Measurements from ENCODE around the gene MRPS7. TPM values are rescaled to one million over a fixed set of nuclear protein-coding genes. Genes with fewer than 3 reads are reported as not detected.

The MRPS7 gene
- polyA plus RNA-seq, 3 donors = 26.7 to 122 (median 101) TPM

- Histone ChIP-seq H3K9me3 (replicated peaks in 1 of 2; ENCODE audit: control insufficient read depth in 1 of 2, insufficient read depth in 1 of 2, low read length in 2 of 2) (no peaks in the 10 kb centered on the region), H3K27ac (ENCODE audit: low read depth in 1 of 2, low read length in 2 of 2) (peak overlapping the region; percentile 90 to 99), H3K79me2 (ENCODE audit: insufficient read depth, low read length) (peaks cover 95% of the 10 kb centered on the region), H3K27me3 (ENCODE audit: control insufficient read depth in 2 of 2, insufficient read depth in 2 of 2, low read length in 2 of 2) (no peaks in the 10 kb centered on the region), H3K4me1 (ENCODE audit: control insufficient read depth in 1 of 2, insufficient read depth in 2 of 2, low read length in 2 of 2) (peaks cover 48 to 57% of the 10 kb centered on the region in 2 donors), H2AFZ (ENCODE audit: insufficient read depth, low read depth, low read length, poor library complexity, severe bottlenecking) (peak overlapping the region; percentile 94), H3K9ac (ENCODE audit: insufficient read depth, low read length, poor library complexity, severe bottlenecking) (peak overlapping the region; percentile 98), H3K4me2 (replicated peaks; ENCODE audit: extremely low read depth, low read length, poor library complexity, severe bottlenecking) (peak overlapping the region; percentile 92), H3K4me3 (replicated peaks in 1 of 3; ENCODE audit: low read depth in 2 of 3, low read length in 3 of 3) (peak overlapping the region; percentile 81 to 97 (median 89)), H4K20me1 (ENCODE audit: insufficient read depth, low read length) (peaks cover 16% of the 10 kb centered on the region), H3K36me3 (replicated peaks in 1 of 2; ENCODE audit: control insufficient read depth in 1 of 2, insufficient read depth in 2 of 2, low read length in 2 of 2) (peaks cover 11 to 36% of the 10 kb centered on the region in 2 donors)
- no peak for TF ChIP-seq CTCF (IDR thresholded peaks at IDR 0.05)
- DNase-seq = peak in 1 of 3 donors; percentile 3
- intact Hi-C loops (cut with micrococcal nuclease) = loop anchor here in 1 of 2 donors (10.0 kb wide), 2 partner anchors 227 to 323 kb away; partner anchors contain the start of gene MYO15B
- peaks cover 0 to 2% (median 0%) of the 10 kb centered on the region in 7 donors for H3K9me3 Mint-ChIP-seq
- H3K27ac Mint-ChIP-seq = peak overlapping the region; percentile 98 to 100 (median 99)
- H3K27me3 Mint-ChIP-seq (ENCODE audit: low read depth in 3 of 3) = peaks cover 0 to 2% (median 0%) of the 10 kb centered on the region in 3 donors
- H3K36me3 Mint-ChIP-seq = peaks cover 32 to 53% of the 10 kb centered on the region in 2 donors
- peaks cover 64% of the 10 kb centered on the region for H3K4me1 Mint-ChIP-seq
- WGBS (ENCODE audit: insufficient coverage) = 0% methylated on average over 15 of the region's 23 CpGs
- peak overlapping the region; percentile 98 to 99 for H3K4me3 Mint-ChIP-seq
Observed at GRCh38 chr17:75262112-75262606, 480 bp downstream of the MRPS7 start.

GRCh38 chr17:75263055-75263454, 1.4 kb downstream of the MRPS7 start:
- Histone ChIP-seq H3K4me3 (replicated peaks in 1 of 3; ENCODE audit: low read depth in 2 of 3, low read length in 3 of 3) (no peak overlapping the region), H3K27ac (ENCODE audit: low read depth in 1 of 2, low read length in 2 of 2) (no peak overlapping the region), H3K9me3 (replicated peaks in 1 of 2; ENCODE audit: control insufficient read depth in 1 of 2, insufficient read depth in 1 of 2, low read length in 2 of 2) (no peaks in the 10 kb centered on the region), H3K36me3 (replicated peaks in 1 of 2; ENCODE audit: control insufficient read depth in 1 of 2, insufficient read depth in 2 of 2, low read length in 2 of 2) (peaks cover 11 to 36% of the 10 kb centered on the region in 2 donors), H2AFZ (ENCODE audit: insufficient read depth, low read depth, low read length, poor library complexity, severe bottlenecking) (no peak overlapping the region), H3K4me2 (replicated peaks; ENCODE audit: extremely low read depth, low read length, poor library complexity, severe bottlenecking) (no peak overlapping the region), H3K4me1 (ENCODE audit: control insufficient read depth in 1 of 2, insufficient read depth in 2 of 2, low read length in 2 of 2) (peaks cover 56 to 66% of the 10 kb centered on the region in 2 donors), H4K20me1 (ENCODE audit: insufficient read depth, low read length) (peaks cover 16% of the 10 kb centered on the region), H3K79me2 (ENCODE audit: insufficient read depth, low read length) (peaks cover 95% of the 10 kb centered on the region), H3K27me3 (ENCODE audit: control insufficient read depth in 2 of 2, insufficient read depth in 2 of 2, low read length in 2 of 2) (no peaks in the 10 kb centered on the region), H3K9ac (ENCODE audit: insufficient read depth, low read length, poor library complexity, severe bottlenecking) (no peak overlapping the region)
- TF ChIP-seq CTCF (IDR thresholded peaks at IDR 0.05) = no peak
- Mint-ChIP-seq H3K4me3 (no peak overlapping the region), H3K27ac (peak overlapping the region in 2 of 7 donors; percentile 40 to 99), H3K27me3 (ENCODE audit: low read depth in 3 of 3) (peaks cover 0 to under 1% (median 0%) of the 10 kb centered on the region in 3 donors), H3K4me1 (peaks cover 64% of the 10 kb centered on the region), H3K9me3 (peaks cover 0 to 2% (median 0%) of the 10 kb centered on the region in 7 donors), H3K36me3 (peaks cover 32 to 50% of the 10 kb centered on the region in 2 donors)
- intact Hi-C loops (cut with micrococcal nuclease) = loop anchor here in 1 of 2 donors (10.0 kb wide), 2 partner anchors 228 to 322 kb away; partner anchors contain the start of gene MYO15B
- WGBS (ENCODE audit: insufficient coverage) = 80% methylated on average over 3 of the region's 4 CpGs
- DNase-seq = no peak
